Measurements from ENCODE around the gene FBXO3. TPM values are rescaled to one million over a fixed set of nuclear protein-coding genes. Genes with fewer than 3 reads are reported as not detected.

FBXO3 gene
- total and polyA plus RNA-seq, 2 donors from 2014 or later, result 27.5 to 40.4 TPM

DNA sequence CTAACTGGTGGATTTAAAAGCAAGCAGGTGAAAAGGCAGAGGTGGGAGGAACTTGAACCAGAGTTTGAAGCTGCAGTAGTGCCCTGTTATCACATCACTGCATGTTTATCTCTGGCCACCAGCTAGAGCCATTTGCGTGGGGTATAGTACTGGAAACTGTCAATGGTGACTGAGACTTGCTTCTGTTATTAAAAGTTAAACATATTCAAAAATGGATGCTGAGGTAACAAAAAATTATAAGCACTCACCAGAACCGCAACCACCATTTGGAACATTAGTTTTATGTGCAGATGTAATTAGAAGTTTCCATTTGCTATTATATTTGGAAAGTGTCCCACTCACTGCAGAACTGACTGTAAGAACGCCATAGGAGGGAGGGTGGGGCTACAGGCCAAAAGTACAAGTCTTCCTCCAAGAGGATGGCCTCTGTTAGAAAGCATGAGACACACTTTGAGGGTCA, 36.9 kb downstream of the FBXO3 start:
- intact Hi-C loops (cut with DNase I), result no loop called here
- Histone ChIP-seq H3K9me3 (ENCODE audit: control insufficient read depth in 2 of 3, insufficient read depth in 1 of 3, low read length in 3 of 3) (no peaks in the 10 kb centered on the region), H3K9ac (ENCODE audit: low read length in 3 of 3) (peak overlapping the region in 1 of 3 donors; percentile 60), H3K27ac (ENCODE audit: low read depth in 2 of 2, low read length in 2 of 2) (peak overlapping the region in 1 of 2 donors; percentile 97), H3K4me1 (ENCODE audit: control insufficient read depth in 2 of 3, insufficient read depth in 2 of 3, low read depth in 1 of 3, low read length in 3 of 3) (peaks cover 2 to 17% (median 8%) of the 10 kb centered on the region in 3 donors), H3K27me3 (ENCODE audit: control insufficient read depth, insufficient read depth, low read length) (no peaks in the 10 kb centered on the region), H3K4me3 (ENCODE audit: low read length in 3 of 3) (no peak overlapping the region), H3K36me3 (ENCODE audit: control insufficient read depth in 2 of 3, insufficient read depth in 3 of 3, low read length in 3 of 3) (peaks cover 0 to 4% (median 2%) of the 10 kb centered on the region in 3 donors)
- DNase-seq, result peak in 1 of 5 donors; percentile 21
- FAIRE-seq, result no peak
- TF ChIP-seq, protein P1, sequence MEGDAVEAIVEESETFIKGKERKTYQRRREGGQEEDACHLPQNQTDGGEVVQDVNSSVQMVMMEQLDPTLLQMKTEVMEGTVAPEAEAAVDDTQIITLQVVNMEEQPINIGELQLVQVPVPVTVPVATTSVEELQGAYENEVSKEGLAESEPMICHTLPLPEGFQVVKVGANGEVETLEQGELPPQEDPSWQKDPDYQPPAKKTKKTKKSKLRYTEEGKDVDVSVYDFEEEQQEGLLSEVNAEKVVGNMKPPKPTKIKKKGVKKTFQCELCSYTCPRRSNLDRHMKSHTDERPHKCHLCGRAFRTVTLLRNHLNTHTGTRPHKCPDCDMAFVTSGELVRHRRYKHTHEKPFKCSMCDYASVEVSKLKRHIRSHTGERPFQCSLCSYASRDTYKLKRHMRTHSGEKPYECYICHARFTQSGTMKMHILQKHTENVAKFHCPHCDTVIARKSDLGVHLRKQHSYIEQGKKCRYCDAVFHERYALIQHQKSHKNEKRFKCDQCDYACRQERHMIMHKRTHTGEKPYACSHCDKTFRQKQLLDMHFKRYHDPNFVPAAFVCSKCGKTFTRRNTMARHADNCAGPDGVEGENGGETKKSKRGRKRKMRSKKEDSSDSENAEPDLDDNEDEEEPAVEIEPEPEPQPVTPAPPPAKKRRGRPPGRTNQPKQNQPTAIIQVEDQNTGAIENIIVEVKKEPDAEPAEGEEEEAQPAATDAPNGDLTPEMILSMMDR (IDR thresholded peaks at IDR 0.05; ENCODE audit: borderline replicate concordance, extremely low read depth, insufficient read depth), result no peak

DNA sequence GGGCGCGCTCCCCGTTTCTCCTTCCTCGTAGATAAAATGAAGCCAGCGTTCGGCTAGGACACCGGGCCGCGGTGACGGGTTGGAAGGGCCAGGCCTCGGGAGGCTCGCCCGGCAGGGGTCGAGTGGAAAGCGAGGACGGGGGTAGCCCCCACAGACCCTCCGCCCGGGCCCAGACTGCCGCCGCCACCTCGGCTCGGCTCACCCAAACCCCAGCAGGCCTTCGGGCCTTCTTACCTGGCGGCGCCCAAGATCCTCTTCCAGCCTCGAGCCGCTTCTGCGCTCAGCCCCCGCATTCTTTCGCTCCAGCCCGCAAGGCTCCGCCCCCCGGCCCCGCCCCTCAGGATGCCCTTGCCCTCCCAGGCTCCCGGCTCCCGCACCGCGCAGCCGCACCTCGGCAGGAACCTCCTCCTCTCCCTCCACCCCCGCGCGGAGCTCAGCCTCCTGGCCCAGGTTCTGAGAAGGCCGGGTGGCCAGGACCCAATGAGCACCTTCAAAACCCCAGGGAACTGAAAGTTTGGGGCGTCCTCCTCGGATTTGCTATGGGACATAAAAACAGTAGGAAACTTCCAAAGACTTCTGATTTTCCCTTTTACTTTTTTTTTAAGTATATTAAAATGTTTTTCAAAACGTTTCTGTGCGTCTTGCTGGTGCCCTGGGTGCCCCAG, 38.0 kb downstream of the FBXO3 start, which contains the start of gene CD59:
TSS of gene CD59 (minus strand) at position 276 of the 665 bp plus-strand sequence. CDS start 13,978 bp downstream, outside the sequence.
- DNase-seq (peak; percentile 96 to 99 (median 97)), FAIRE-seq (no peak)
- Histone ChIP-seq H3K4me3 (ENCODE audit: low read length in 3 of 3) (peak within 1 kb of the TSS; percentile 85 to 95 (median 91)), H3K4me1 (ENCODE audit: control insufficient read depth in 2 of 3, insufficient read depth in 2 of 3, low read depth in 1 of 3, low read length in 3 of 3) (peaks cover 2 to 17% (median 8%) of the 10 kb centered on the region in 3 donors), H3K36me3 (ENCODE audit: control insufficient read depth in 2 of 3, insufficient read depth in 3 of 3, low read length in 3 of 3) (peaks cover 0 to 4% (median 0%) of the 10 kb centered on the region in 3 donors), H3K9ac (ENCODE audit: low read length in 3 of 3) (peak within 1 kb of the TSS; percentile 79 to 95 (median 89)), H3K27ac (ENCODE audit: low read depth in 2 of 2, low read length in 2 of 2) (peak within 1 kb of the TSS; percentile 95 to 97), H3K9me3 (ENCODE audit: control insufficient read depth in 2 of 3, insufficient read depth in 1 of 3, low read length in 3 of 3) (no peaks in the 10 kb centered on the region), H3K27me3 (ENCODE audit: control insufficient read depth, insufficient read depth, low read length) (no peaks in the 10 kb centered on the region)
- TF ChIP-seq, protein P1 (IDR thresholded peaks at IDR 0.05; ENCODE audit: borderline replicate concordance, extremely low read depth, insufficient read depth), result no peak
- intact Hi-C loops (cut with DNase I), result no loop called here

DNA sequence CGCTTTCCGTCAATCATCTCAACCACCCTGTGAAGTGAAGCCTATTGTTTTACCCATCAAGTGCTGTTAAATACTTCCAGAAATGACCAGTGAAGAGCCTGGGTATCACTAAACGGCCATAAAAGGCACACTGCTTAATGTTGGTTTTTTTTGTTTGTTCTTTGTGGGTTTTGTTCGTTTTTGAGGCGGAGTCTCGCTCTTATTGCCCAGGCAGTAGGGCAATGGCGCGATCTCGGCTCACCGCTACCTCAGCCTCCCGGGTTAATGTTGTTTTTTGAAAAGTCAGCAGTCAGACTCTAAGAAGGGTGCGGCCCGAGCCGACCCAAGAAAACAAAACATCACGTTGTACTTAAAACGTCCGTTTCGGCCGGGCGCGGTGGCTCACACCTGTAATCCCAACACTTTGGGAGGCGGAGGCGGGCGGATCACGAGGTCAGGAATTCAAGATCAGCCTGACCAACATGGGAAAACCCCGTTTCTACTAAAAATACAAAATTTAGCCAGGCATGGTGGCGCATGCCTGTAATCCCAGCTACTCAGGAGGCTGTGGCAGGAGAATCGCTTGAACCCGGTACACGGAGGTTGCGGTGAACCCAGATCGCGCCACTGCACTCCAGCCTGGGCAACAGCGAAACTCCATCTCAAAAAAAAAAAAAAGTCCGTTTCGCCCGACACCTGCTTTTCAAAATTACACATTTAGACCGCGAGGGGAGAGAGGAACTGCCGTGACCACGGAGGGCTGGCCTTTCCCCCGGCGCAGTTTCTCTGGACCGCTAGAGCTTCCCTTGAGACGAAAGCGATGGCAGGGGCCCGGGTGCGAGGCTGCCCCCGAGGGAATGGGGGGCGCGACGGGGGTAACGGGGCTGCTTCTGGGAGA, 38.8 kb downstream of the FBXO3 start:
- peak overlapping the region; percentile 85 to 95 (median 91) for H3K4me3 ChIP-seq (ENCODE audit: low read length in 3 of 3)
- TF ChIP-seq, protein P1 (IDR thresholded peaks at IDR 0.05; ENCODE audit: borderline replicate concordance, extremely low read depth, insufficient read depth), result no peak
- peak; percentile 54 to 84 (median 66) for DNase-seq
- H3K27ac ChIP-seq (ENCODE audit: low read depth in 2 of 2, low read length in 2 of 2), result peak overlapping the region; percentile 95 to 97
- H3K36me3 ChIP-seq (ENCODE audit: control insufficient read depth in 2 of 3, insufficient read depth in 3 of 3, low read length in 3 of 3), result peaks cover 0 to 4% (median 0%) of the 10 kb centered on the region in 3 donors
- no peaks in the 10 kb centered on the region for H3K9me3 ChIP-seq (ENCODE audit: control insufficient read depth in 2 of 3, insufficient read depth in 1 of 3, low read length in 3 of 3)
- peak overlapping the region; percentile 79 to 95 (median 89) for H3K9ac ChIP-seq (ENCODE audit: low read length in 3 of 3)
- no peaks in the 10 kb centered on the region for H3K27me3 ChIP-seq (ENCODE audit: control insufficient read depth, insufficient read depth, low read length)
- H3K4me1 ChIP-seq (ENCODE audit: control insufficient read depth in 2 of 3, insufficient read depth in 2 of 3, low read depth in 1 of 3, low read length in 3 of 3), result peaks cover 2 to 17% (median 8%) of the 10 kb centered on the region in 3 donors
- no peak for FAIRE-seq
- intact Hi-C loops (cut with DNase I), result no loop called here

Data from kidney (tissue), 14 donors.